Adrenal gland (tissue), 12 donors: ENCODE measurements around the gene PTER. TPM values are rescaled to one million over a fixed set of nuclear protein-coding genes. Genes with fewer than 3 reads are reported as not detected.

ENCODE experiments used
- DNase-seq, 7 donors: peaks; one replicate each; pipeline ENCODE4 v3.0.0-alpha.2; 2019 to 2020
- H3K27ac ChIP-seq, 5 donors: fragments of 200-600 bp; sonication (generic) in 4 of 5; 1 replicate in 3 of 5; 2 replicates in 2 of 5; pipeline versions ENCODE4 v1.5.1 to v1.8.0; 2016 to 2020; ENCODE audit warnings: mild to moderate bottlenecking in 1 of 5
- H3K27me3 ChIP-seq: fragments of 200-600 bp; 2 replicates; pipeline ENCODE4 v1.8.0; 2021
- H3K36me3 ChIP-seq, 2 donors: fragments of 200-600 bp; replicated peaks in 1 of 2; 1 replicate in 1 of 2; 2 replicates in 1 of 2; pipeline versions ENCODE4 v1.5.1 to v1.8.0; 2018 to 2022
- H3K4me1 ChIP-seq, 2 donors: fragments of 200-600 bp; replicated peaks in 1 of 2; 1 replicate in 1 of 2; 2 replicates in 1 of 2; pipeline versions ENCODE4 v1.5.1 to v1.8.0; 2018 to 2021
- H3K4me3 ChIP-seq, 4 donors: fragments of 200-600 bp; sonication (generic) in 3 of 4; one replicate each; pipeline ENCODE4 v1.5.1; 2016 to 2018
- H3K9me3 ChIP-seq, 3 donors: fragments of 200-600 bp; sonication (generic) in 1 of 3; replicated peaks in 1 of 3; 1 replicate in 2 of 3; 2 replicates in 1 of 3; pipeline versions ENCODE4 v1.5.1 to v1.8.0; 2016 to 2021
- POLR2A ChIP-seq, 2 donors: fragments of 450-650 bp; IDR thresholded peaks; one replicate each; pipeline ENCODE4 v1.6.1; 2017; ENCODE audit warnings: antibody characterized with exemption in 2 of 2, mild to moderate bottlenecking in 2 of 2, moderate library complexity in 1 of 2
- WGBS, 4 donors: extraction: QIAGEN DNeasy Blood & Tissue Kit in 2 of 4; methylation state at CpG; one replicate each; pipeline versions ENCODE4 v1.1.5 to v1.1.7; 2013 to 2017; 5-methylcytosine and 5-hydroxymethylcytosine counted together
- intact Hi-C, 2 donors: fragments of 100-400 bp; cut with DNase I; formaldehyde crosslinking; loops; one replicate each; pipeline versions ENCODE4 v1.14.1 to v1.15.0; 2022 to 2023
- polyA plus RNA-seq, 3 donors: library from polyadenylated mRNA; stranded (reverse); fragments of 200-250 nt in 2 of 3; fragments of 350-450 nt in 1 of 3; fragmentation: Illumina TruSeq in 1 of 3; extraction: RNeasy Lipid Tissue Mini Kit (QIAGEN cat#74804) in 1 of 3; gene quantifications; one replicate each; pipeline ENCODE4 v1.2.3, GENCODE V29; 2013 to 2014
- total RNA-seq, 9 donors: library from RNA; depleted of rRNA in 4 of 9; stranded (reverse); fragments of >200 nt in 4 of 9; fragments of 120-200 nt in 1 of 9; fragmentation: NEBNext Ultra II Directional in 1 of 9; extraction: Animal tissue kit (Norgen Biotek cat#: 25700) in 1 of 9; gene quantifications; one replicate each; pipeline versions ENCODE4 v1.1.0 to v1.2.4, GENCODE V29; 2013 to 2023
- TF ChIP-seq, protein P1 (sequence below), 6 experiments: fragments of 450-650 bp in 4 of 6; fragments of 200-600 bp in 2 of 6; sonication (generic) in 1 of 6; IDR thresholded peaks; 1 replicate in 5 of 6; 2 replicates in 1 of 6; pipeline versions ENCODE4 v1.5.1 to v1.8.0; 2016 to 2021; ENCODE audit warnings: antibody characterized with exemption in 6 of 6, mild to moderate bottlenecking in 2 of 6, moderate library complexity in 1 of 6
- donor health status: healthy with polysubstance abuse.
- donor health status: Bipolar disorder and iron deficiency.
- donor health status: DM: yes; HTN: yes; CAD: no.
- donor health status: DM: no; HTN: no; CAD: no.
- donor health status: DM: no; HTN: no; CAD: no.
- donor health status: DM: yes; HTN: yes; CAD: no.

PTER gene
- total and polyA plus RNA-seq, 12 donors: 2.1 to 26.9 (median 13.1) TPM

DNA sequence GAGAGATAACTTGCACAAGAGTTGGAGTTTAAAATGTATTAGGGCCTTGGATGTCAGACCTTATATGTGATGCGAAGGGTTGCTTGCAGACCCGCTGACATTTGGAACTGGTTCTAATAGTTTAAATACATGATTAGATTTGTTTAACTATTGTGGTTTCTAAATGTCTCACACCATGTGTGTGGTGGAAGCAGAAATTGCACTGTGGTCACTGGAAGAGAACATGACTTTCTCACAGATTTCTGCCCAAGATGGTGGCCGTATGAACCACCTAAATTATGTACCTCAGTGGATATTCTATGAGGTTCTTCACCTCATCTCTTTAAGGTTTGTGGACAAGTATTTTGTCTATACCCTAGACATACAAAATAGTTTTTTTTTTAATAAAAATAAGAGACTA is 93.0 kb downstream of the PTER start:
- intact Hi-C loops: no loop called here
- H3K4me3 ChIP-seq: no peak overlapping the region
- H3K36me3 ChIP-seq: no peaks in the 10 kb centered on the region
- no peak for DNase-seq
- no peak overlapping the region for H3K27ac ChIP-seq
- 68 to 86% (median 80%) methylated on average over 3 of the region's 3 CpGs for WGBS, 4 donors
- H3K9me3 ChIP-seq: no peaks in the 10 kb centered on the region
- no peaks in the 10 kb centered on the region for H3K4me1 ChIP-seq
- H3K27me3 ChIP-seq: no peaks in the 10 kb centered on the region
- TF ChIP-seq, protein P1, sequence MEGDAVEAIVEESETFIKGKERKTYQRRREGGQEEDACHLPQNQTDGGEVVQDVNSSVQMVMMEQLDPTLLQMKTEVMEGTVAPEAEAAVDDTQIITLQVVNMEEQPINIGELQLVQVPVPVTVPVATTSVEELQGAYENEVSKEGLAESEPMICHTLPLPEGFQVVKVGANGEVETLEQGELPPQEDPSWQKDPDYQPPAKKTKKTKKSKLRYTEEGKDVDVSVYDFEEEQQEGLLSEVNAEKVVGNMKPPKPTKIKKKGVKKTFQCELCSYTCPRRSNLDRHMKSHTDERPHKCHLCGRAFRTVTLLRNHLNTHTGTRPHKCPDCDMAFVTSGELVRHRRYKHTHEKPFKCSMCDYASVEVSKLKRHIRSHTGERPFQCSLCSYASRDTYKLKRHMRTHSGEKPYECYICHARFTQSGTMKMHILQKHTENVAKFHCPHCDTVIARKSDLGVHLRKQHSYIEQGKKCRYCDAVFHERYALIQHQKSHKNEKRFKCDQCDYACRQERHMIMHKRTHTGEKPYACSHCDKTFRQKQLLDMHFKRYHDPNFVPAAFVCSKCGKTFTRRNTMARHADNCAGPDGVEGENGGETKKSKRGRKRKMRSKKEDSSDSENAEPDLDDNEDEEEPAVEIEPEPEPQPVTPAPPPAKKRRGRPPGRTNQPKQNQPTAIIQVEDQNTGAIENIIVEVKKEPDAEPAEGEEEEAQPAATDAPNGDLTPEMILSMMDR (IDR thresholded peaks at IDR 0.05): no peak
- no peak for TF ChIP-seq POLR2A (IDR thresholded peaks at IDR 0.05)

DNA sequence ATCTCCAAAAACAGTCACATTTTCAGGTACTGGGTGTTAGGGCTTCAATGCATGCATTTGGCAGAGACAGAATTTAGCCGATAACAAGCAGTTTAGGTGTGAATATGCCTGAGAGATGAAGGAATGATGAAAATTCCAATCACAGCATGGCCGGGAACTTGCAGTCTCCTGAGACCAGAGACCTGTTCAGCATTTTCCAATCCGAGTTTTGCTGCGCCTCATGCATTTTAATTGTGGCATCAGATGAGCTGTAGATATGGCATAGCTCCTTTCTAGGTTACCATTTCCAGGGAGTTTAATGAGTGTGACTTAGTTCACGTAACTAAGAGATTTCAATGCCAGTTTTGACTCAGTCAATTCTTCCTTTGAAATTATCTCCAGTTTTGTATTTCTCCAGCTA is 99.3 kb downstream of the PTER start:
- DNase-seq: no peak
- WGBS, 4 donors: 90 to 91% (median 91%) methylated on average over 5 of the region's 5 CpGs
- intact Hi-C loops: no loop called here

DNA sequence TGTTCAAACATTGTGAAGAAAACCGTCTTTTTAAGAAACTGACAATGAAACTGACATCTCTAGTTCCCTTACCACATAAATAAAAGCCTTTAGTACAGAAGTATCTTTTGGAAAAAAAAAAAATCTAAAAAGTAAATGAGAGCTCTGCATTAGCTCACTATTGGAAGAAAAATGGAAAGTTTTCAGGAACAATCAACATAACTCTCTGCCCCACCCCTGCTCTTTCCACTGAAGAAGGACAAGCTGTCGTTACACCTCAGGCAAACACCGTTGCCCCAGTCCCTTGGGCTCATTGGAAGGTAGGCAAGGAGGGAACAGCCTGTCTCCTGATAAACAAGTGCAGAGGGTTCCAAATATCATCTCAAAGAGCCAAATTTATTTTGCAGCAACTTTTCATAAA is 107.3 kb downstream of the PTER start:
- intact Hi-C loops: loop anchor here in 1 of 2 donors (10.0 kb wide), 1 partner anchor 639 kb away; no protein-coding TSS in a partner anchor
- H3K27ac ChIP-seq: no peak overlapping the region
- 66 to 73% (median 71%) methylated on average over 3 of the region's 3 CpGs for WGBS, 4 donors
- no peak for TF ChIP-seq POLR2A (IDR thresholded peaks at IDR 0.05)
- TF ChIP-seq, protein P1 (IDR thresholded peaks at IDR 0.05): no peak
- no peaks in the 10 kb centered on the region for H3K27me3 ChIP-seq
- H3K4me3 ChIP-seq: no peak overlapping the region
- no peak for DNase-seq
- no peaks in the 10 kb centered on the region for H3K4me1 ChIP-seq
- H3K36me3 ChIP-seq: no peaks in the 10 kb centered on the region
- no peaks in the 10 kb centered on the region for H3K9me3 ChIP-seq

More for the DNA sequence above, 99.3 kb downstream of the PTER start:
- Histone ChIP-seq H3K9me3 (no peaks in the 10 kb centered on the region), H3K27me3 (no peaks in the 10 kb centered on the region), H3K4me3 (no peak overlapping the region), H3K27ac (no peak overlapping the region), H3K36me3 (no peaks in the 10 kb centered on the region), H3K4me1 (no peaks in the 10 kb centered on the region)
- TF ChIP-seq POLR2A (IDR thresholded peaks at IDR 0.05): no peak
- TF ChIP-seq, protein P1 (IDR thresholded peaks at IDR 0.05): no peak

DNA sequence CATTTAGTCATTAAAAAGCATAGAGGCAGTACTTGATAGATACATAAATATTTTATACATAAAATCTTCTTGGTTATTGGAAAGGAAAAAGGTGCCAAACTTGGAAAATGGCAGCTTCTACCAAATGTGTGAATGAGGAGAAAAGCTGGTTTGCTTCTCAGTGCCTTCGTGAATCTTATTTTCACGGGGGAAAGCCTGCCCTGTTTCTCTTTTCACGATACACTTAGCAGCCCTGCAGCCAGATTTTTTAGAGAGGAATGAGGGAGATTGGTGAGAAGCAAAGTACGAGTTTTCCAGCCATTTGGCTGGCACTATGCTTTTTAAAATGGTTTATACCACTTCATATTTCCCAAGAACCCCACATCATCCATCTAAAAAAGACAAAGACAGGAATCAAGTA is 107.8 kb downstream of the PTER start:
- TF ChIP-seq, protein P1 (IDR thresholded peaks at IDR 0.05): no peak
- no peak for TF ChIP-seq POLR2A (IDR thresholded peaks at IDR 0.05)
- Histone ChIP-seq H3K4me1 (no peaks in the 10 kb centered on the region), H3K27me3 (no peaks in the 10 kb centered on the region), H3K27ac (no peak overlapping the region), H3K4me3 (no peak overlapping the region), H3K36me3 (no peaks in the 10 kb centered on the region), H3K9me3 (no peaks in the 10 kb centered on the region)
- intact Hi-C loops: loop anchor here in 1 of 2 donors (10.0 kb wide), 1 partner anchor 640 kb away; no protein-coding TSS in a partner anchor
- WGBS, 4 donors: 75 to 82% (median 77%) methylated on average over 4 of the region's 4 CpGs
- no peak for DNase-seq
